Pericardium fibroblast (primary cell): Measurements from ENCODE around the gene ALDH16A1. TPM values are rescaled to one million over a fixed set of nuclear protein-coding genes. Genes with fewer than 3 reads are reported as not detected.

Experiments
- total RNA-seq: library from RNA; depleted of rRNA; stranded (reverse); fragments of >200 nt; gene quantifications from 2 replicates; pipeline ENCODE4 v1.2.3, GENCODE V29; 2015

The ALDH16A1 gene
- 25.3 and 36.2 TPM in 2 replicates for total RNA-seq

GRCh38 chr19:49453013-49453756 lies at the start of gene ALDH16A1:
TSS of gene ALDH16A1 (plus strand) at chr19:49453225. CDS start at chr19:49453332, 107 bp downstream.

GRCh38 chr19:49423071-49423984 lies 29.7 kb upstream of the ALDH16A1 start, which contains the start of gene PTH2:
TSS of gene PTH2 (minus strand) at chr19:49423441. CDS start at chr19:49423339, 102 bp downstream.

GRCh38 chr19:49425178-49425577 lies 27.8 kb upstream of the ALDH16A1 start, which contains the start of gene GFY:
TSS of gene GFY (plus strand) at chr19:49425388. CDS start at chr19:49426431, 1,043 bp downstream.

GRCh38 chr19:49441210-49441959 lies 11.6 kb upstream of the ALDH16A1 start, which contains the start of gene SLC17A7:
TSS of gene SLC17A7 (minus strand) at chr19:49441527. CDS start at chr19:49441379, 148 bp downstream.

GRCh38 chr19:49451430-49452181 lies 1.4 kb upstream of the ALDH16A1 start, which contains the start of gene PIH1D1:
TSS of gene PIH1D1 (minus strand) at chr19:49451814. CDS start at chr19:49451574, 240 bp downstream.

GRCh38 chr19:49473868-49474541 lies 21.0 kb downstream of the ALDH16A1 start, which contains the start of gene FLT3LG:
TSS of gene FLT3LG (plus strand) at chr19:49474215. CDS start at chr19:49474640, 425 bp downstream.

GRCh38 chr19:49487277-49488045 lies 34.4 kb downstream of the ALDH16A1 start, which contains the start of gene RPL13A:
TSS of gene RPL13A (plus strand) at chr19:49487608. CDS start at chr19:49487630, 22 bp downstream.

Other genes starting within 250 kb of the ALDH16A1 start
- gene SLC6A16, start 128.0 kb upstream of the ALDH16A1 start, total RNA-seq = 0.51 TPM in 1 of 2 replicates, not detected in the other
- gene CD37, start 117.8 kb upstream of the ALDH16A1 start, total RNA-seq = not detected in 2 replicates
- gene TEAD2, start 90.8 kb upstream of the ALDH16A1 start, total RNA-seq = 33.3 and 35.7 TPM in 2 replicates
- 0.70 TPM in 1 of 2 replicates, not detected in the other for gene DKKL1, start 89.3 kb upstream of the ALDH16A1 start, total RNA-seq
- not detected in 2 replicates for gene KASH5, start 65.0 kb upstream of the ALDH16A1 start, total RNA-seq
- gene PTH2, start 29.8 kb upstream of the ALDH16A1 start, total RNA-seq = not detected in 2 replicates
- not detected in 2 replicates for gene GFY, start 27.8 kb upstream of the ALDH16A1 start, total RNA-seq
- not detected in 2 replicates for gene SLC17A7, start 11.7 kb upstream of the ALDH16A1 start, total RNA-seq
- 52.9 and 75.9 TPM in 2 replicates for gene PIH1D1, start 1.4 kb upstream of the ALDH16A1 start, total RNA-seq
- 2.6 and 3.3 TPM in 2 replicates for gene FLT3LG, start 21.0 kb downstream of the ALDH16A1 start, total RNA-seq
- 4,979 and 5,980 TPM in 2 replicates for gene RPL13A, start 34.4 kb downstream of the ALDH16A1 start, total RNA-seq
- 4,757 and 6,131 TPM in 2 replicates for gene RPS11, start 43.2 kb downstream of the ALDH16A1 start, total RNA-seq
- 117 and 185 TPM in 2 replicates for gene FCGRT, start 59.4 kb downstream of the ALDH16A1 start, total RNA-seq
- gene RCN3, start 74.8 kb downstream of the ALDH16A1 start, total RNA-seq = 161 and 237 TPM in 2 replicates
- 63.1 and 64.5 TPM in 2 replicates for gene NOSIP, start 127.3 kb downstream of the ALDH16A1 start, total RNA-seq
- gene PRRG2, start 128.1 kb downstream of the ALDH16A1 start, total RNA-seq = 0.09 TPM in 1 of 2 replicates, not detected in the other
- gene PRR12, start 138.0 kb downstream of the ALDH16A1 start, total RNA-seq = 6.9 and 8.0 TPM in 2 replicates
- 93.1 and 141 TPM in 2 replicates for gene RRAS, start 186.9 kb downstream of the ALDH16A1 start, total RNA-seq
- gene SCAF1, start 189.0 kb downstream of the ALDH16A1 start, total RNA-seq = 31.8 and 47.6 TPM in 2 replicates
- gene IRF3, start 212.6 kb downstream of the ALDH16A1 start, total RNA-seq = 33.0 and 39.3 TPM in 2 replicates
- gene BCL2L12, start 212.7 kb downstream of the ALDH16A1 start, total RNA-seq = 4.9 and 19.4 TPM in 2 replicates
- 165 and 173 TPM in 2 replicates for gene PRMT1, start 224.0 kb downstream of the ALDH16A1 start, total RNA-seq
- gene ADM5, start 236.4 kb downstream of the ALDH16A1 start, total RNA-seq = 0.12 and 0.26 TPM in 2 replicates
- gene CPT1C, start 237.9 kb downstream of the ALDH16A1 start, total RNA-seq = 11.0 and 14.8 TPM in 2 replicates